MM.1S (cell line): ENCODE measurements around the gene RRP15.

Experiments used
- DNase-seq: peaks from one replicate; pipeline ENCODE4 v3.0.0-alpha.2; 2015
- H2AFZ ChIP-seq: fragments of 300-600 bp; sonication (generic); 2 replicates; pipeline ENCODE4 v1.6.0; 2016; ENCODE audit warnings: antibody characterized with exemption, low read length
- H3F3A ChIP-seq: fragments of 300-600 bp; sonication (generic); 2 replicates; pipeline ENCODE4 v1.6.1; 2016; ENCODE audit warnings: mild to moderate bottlenecking, antibody characterized with exemption, low read length, moderate library complexity, mixed read lengths; ENCODE audit not compliant: insufficient read depth
- H3K27ac ChIP-seq: fragments of 300-600 bp; sonication (generic); 2 replicates; pipeline ENCODE4 v1.5.1; 2016; ENCODE audit warnings: mild to moderate bottlenecking, low read length
- H3K27me3 ChIP-seq: fragments of 300-600 bp; sonication (generic); replicated peaks from 2 replicates; pipeline ENCODE4 v1.6.0; 2016; ENCODE audit warnings: low read length; ENCODE audit not compliant: insufficient read depth
- H3K36me3 ChIP-seq: fragments of 300-600 bp; sonication (generic); replicated peaks from 2 replicates; pipeline ENCODE4 v1.6.1; 2016; ENCODE audit warnings: mild to moderate bottlenecking, low read length, mixed read lengths; ENCODE audit not compliant: insufficient read depth
- H3K4me1 ChIP-seq: fragments of 300-600 bp; sonication (generic); 2 replicates; pipeline ENCODE4 v1.6.1; 2016; ENCODE audit warnings: low read length, mixed read lengths
- H3K4me2 ChIP-seq: fragments of 300-600 bp; sonication (generic); 2 replicates; pipeline ENCODE4 v1.6.0; 2016; ENCODE audit warnings: low read depth, low read length
- H3K4me3 ChIP-seq: fragments of 300-600 bp; sonication (generic); 2 replicates; pipeline ENCODE4 v1.5.1; 2016; ENCODE audit warnings: low read length, mixed read lengths
- H3K79me2 ChIP-seq: fragments of 300-600 bp; sonication (generic); 2 replicates; pipeline ENCODE4 v1.6.1; 2016; ENCODE audit warnings: mixed run types, low read length, mixed read lengths
- H3K9ac ChIP-seq: fragments of 300-600 bp; sonication (generic); 2 replicates; pipeline ENCODE4 v1.6.1; 2016; ENCODE audit warnings: low read length, mixed read lengths
- H3K9me2 ChIP-seq: fragments of 300-600 bp; sonication (generic); replicated peaks from 2 replicates; pipeline ENCODE4 v1.6.1; 2016; ENCODE audit warnings: mild to moderate bottlenecking, low read length, mixed read lengths; ENCODE audit not compliant: insufficient read depth
- H3K9me3 ChIP-seq: fragments of 300-600 bp; sonication (generic); replicated peaks from 2 replicates; pipeline ENCODE4 v1.6.1; 2016; ENCODE audit warnings: mild to moderate bottlenecking, low read length, mixed read lengths; ENCODE audit not compliant: insufficient read depth
- H4K20me1 ChIP-seq: fragments of 300-600 bp; sonication (generic); 2 replicates; pipeline ENCODE4 v1.6.1; 2016; ENCODE audit warnings: mild to moderate bottlenecking, low read length, moderate library complexity, mixed read lengths; ENCODE audit not compliant: insufficient read depth
- EZH2 ChIP-seq: fragments of 300-600 bp; sonication (generic); optimal IDR thresholded peaks from 2 replicates; pipeline ENCODE3; 2017; ENCODE audit warnings: low read depth, mild to moderate bottlenecking, antibody characterized with exemption, low read length, mixed read lengths
- EZH2phosphoT487 ChIP-seq: fragments of 300-600 bp; sonication (generic); IDR thresholded peaks from 2 replicates; pipeline ENCODE4 v1.6.1; 2018; ENCODE audit warnings: antibody characterized with exemption, low read length
- TF ChIP-seq, protein P1 (sequence below): fragments of 300-600 bp; sonication (generic); IDR thresholded peaks from 2 replicates; pipeline ENCODE4 v1.5.1; 2016; ENCODE audit warnings: antibody characterized with exemption, low read length, mixed read lengths

RRP15 gene

DNA sequence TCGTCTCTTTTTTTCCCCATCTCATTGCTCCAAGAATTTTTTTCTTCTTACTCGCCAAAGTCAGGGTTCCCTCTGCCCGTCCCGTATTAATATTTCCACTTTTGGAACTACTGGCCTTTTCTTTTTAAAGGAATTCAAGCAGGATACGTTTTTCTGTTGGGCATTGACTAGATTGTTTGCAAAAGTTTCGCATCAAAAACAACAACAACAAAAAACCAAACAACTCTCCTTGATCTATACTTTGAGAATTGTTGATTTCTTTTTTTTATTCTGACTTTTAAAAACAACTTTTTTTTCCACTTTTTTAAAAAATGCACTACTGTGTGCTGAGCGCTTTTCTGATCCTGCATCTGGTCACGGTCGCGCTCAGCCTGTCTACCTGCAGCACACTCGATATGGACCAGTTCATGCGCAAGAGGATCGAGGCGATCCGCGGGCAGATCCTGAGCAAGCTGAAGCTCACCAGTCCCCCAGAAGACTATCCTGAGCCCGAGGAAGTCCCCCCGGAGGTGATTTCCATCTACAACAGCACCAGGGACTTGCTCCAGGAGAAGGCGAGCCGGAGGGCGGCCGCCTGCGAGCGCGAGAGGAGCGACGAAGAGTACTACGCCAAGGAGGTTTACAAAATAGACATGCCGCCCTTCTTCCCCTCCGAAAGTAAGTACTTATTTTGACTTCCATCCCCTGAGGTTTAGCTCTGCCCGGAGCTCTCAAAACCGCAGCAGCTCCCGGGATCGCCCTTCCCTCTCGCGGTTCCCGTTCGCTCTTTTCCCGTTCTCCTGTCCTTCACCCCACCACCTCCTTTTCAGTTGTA lies 61.5 kb downstream of the RRP15 start:
- Histone ChIP-seq H3K9ac (peak overlapping the region; percentile 53; the same call in 1 of the 2 replicates), H3K79me2 (no peaks in the 10 kb centered on the region), H3F3A (0 out of 2 replicates have a peak, but pooled peaks cover 8% of the 10 kb centered on the region), H3K27me3 (peaks cover 12% of the 10 kb centered on the region), H3K9me3 (no peaks in the 10 kb centered on the region), H4K20me1 (no peaks in the 10 kb centered on the region), H3K4me2 (peak overlapping the region; percentile 72), H3K4me3 (peak overlapping the region; percentile 72), H3K9me2 (no peaks in the 10 kb centered on the region), H3K27ac (no peak overlapping the region), H2AFZ (peak overlapping the region; percentile 84), H3K36me3 (no peaks in the 10 kb centered on the region), H3K4me1 (peaks cover 9% of the 10 kb centered on the region; the same call in 1 of the 2 replicates)
- peak; percentile 45 for TF ChIP-seq EZH2
- TF ChIP-seq, protein P1, sequence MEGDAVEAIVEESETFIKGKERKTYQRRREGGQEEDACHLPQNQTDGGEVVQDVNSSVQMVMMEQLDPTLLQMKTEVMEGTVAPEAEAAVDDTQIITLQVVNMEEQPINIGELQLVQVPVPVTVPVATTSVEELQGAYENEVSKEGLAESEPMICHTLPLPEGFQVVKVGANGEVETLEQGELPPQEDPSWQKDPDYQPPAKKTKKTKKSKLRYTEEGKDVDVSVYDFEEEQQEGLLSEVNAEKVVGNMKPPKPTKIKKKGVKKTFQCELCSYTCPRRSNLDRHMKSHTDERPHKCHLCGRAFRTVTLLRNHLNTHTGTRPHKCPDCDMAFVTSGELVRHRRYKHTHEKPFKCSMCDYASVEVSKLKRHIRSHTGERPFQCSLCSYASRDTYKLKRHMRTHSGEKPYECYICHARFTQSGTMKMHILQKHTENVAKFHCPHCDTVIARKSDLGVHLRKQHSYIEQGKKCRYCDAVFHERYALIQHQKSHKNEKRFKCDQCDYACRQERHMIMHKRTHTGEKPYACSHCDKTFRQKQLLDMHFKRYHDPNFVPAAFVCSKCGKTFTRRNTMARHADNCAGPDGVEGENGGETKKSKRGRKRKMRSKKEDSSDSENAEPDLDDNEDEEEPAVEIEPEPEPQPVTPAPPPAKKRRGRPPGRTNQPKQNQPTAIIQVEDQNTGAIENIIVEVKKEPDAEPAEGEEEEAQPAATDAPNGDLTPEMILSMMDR = no peak
- no peak for DNase-seq

DNA sequence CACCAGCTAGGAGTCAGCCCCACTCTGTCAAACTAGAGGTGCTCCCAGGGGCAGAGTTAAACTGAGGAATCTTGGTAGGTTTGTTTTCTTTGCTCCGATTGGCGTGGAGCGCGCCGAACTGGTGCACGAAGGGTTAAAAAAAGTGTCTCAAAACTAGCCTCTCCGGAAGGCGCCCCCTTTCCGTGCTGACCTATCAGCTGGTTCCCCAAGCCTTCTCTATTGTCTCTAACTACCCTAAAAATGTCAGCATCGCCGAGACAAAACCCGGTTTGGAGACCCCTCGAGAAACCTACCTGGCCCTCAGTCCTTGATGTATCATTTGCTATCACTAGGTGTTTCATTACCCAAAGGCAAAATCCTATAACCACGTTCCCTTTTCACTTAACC lies 62.2 kb downstream of the RRP15 start:
- H3K4me2 ChIP-seq = no peak overlapping the region
- H3F3A ChIP-seq = 0 out of 2 replicates have a peak, but pooled peaks cover 8% of the 10 kb centered on the region
- no peaks in the 10 kb centered on the region for H3K9me3 ChIP-seq
- H3K27me3 ChIP-seq = peaks cover 12% of the 10 kb centered on the region
- no peaks in the 10 kb centered on the region for H3K79me2 ChIP-seq
- no peaks in the 10 kb centered on the region for H3K36me3 ChIP-seq
- H3K27ac ChIP-seq = no peak overlapping the region
- no peak overlapping the region for H3K4me3 ChIP-seq
- no peak for DNase-seq
- H4K20me1 ChIP-seq = no peaks in the 10 kb centered on the region
- peaks cover 9% of the 10 kb centered on the region; the same call in 1 of the 2 replicates for H3K4me1 ChIP-seq
- H3K9me2 ChIP-seq = no peaks in the 10 kb centered on the region
- H2AFZ ChIP-seq = no peak overlapping the region
- no peak overlapping the region for H3K9ac ChIP-seq
- TF ChIP-seq EZH2 = no peak
- TF ChIP-seq, protein P1 = no peak

DNA sequence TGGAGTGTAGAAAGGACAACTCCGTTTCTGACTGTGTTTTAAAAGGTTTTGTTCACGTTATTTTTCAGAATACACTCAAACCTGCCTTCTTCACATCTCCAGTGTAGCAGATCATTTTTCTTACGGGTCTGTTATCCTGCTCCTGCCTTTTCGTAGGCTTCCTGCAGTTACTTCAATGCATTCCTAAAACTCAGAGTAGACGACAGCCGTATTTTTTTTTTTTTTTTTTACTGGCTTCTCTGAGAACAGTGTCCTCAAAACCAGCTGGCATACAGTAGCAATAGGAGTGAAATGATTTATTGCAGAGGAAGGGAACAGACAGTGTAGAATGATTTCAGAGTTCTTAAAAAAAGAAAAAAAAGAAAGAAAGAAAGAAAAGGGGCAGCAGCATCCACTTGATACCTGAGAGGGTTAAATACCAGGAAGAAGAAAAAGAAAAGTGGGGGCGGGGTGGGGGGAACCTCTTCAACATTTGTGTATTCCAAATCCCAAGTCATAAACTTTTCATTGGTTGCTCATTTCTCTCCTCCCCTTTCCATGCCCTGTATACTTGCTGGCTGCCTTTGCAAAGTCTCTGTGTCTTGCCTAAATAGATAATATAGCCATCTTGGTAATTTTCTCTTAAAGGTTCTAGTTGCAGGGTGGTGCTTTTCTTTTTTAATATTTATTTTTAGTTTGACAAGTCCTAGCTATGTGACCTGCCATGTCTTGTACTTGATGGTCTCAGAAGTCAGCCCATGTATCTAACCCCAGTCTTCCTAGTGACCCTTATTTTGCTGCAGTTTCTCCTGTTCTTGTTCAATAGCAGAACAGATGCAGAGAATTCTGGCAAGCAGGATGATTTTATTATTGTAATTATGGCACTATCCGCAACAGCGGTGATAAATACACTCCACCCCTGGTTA lies 62.9 kb downstream of the RRP15 start:
- Histone ChIP-seq H3K27ac (no peak overlapping the region), H3K9ac (no peak overlapping the region), H4K20me1 (no peaks in the 10 kb centered on the region), H3K9me3 (no peaks in the 10 kb centered on the region), H3K36me3 (no peaks in the 10 kb centered on the region), H3K4me3 (no peak overlapping the region), H3K27me3 (peaks cover 12% of the 10 kb centered on the region), H2AFZ (no peak overlapping the region), H3K4me1 (peaks cover 9% of the 10 kb centered on the region; the same call in 1 of the 2 replicates), H3K9me2 (no peaks in the 10 kb centered on the region), H3K79me2 (no peaks in the 10 kb centered on the region), H3F3A (0 out of 2 replicates have a peak, but pooled peaks cover 8% of the 10 kb centered on the region), H3K4me2 (no peak overlapping the region)
- no peak for DNase-seq
- TF ChIP-seq EZH2phosphoT487 = no peak
- TF ChIP-seq, protein P1 = no peak
- TF ChIP-seq EZH2 = no peak
